Stimulated activated CD4-positive, alpha-beta T cell treated with anti-CD3 and anti-CD28 coated beads, Interleukin-12 subunit alpha, Interleukin-12 subunit beta, amount 100 ng/mL, for 24 hours (primary cell): ENCODE results near the gene MUS81.

Experiments
- DNase-seq, 2 experiments: peaks; one replicate each; pipeline ENCODE4 v3.0.0-alpha.2; 2020; ENCODE audit warnings: low read depth in 2 of 2

Gene MUS81

DNA sequence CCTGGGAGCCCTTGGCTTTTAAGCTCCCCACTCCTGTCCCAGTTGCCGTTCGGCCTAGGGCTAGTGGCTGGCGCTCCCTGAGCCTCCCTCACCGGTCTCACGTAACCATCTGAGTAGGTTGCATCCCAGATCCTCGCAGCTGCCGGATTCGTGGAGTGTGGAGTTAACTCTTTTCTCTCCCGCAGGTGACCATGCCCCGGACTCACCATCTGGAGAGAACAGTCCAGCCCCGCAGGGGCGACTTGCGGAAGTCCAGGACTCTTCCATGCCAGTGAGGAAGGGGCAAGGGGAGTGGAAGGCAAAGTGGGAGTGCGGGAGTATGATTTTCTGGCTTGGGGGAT lies 902 bp downstream of the MUS81 start:
- no peak for DNase-seq

- DNase-seq = no peak
These were observed 1.4 kb downstream of the MUS81 start for GRCh38 chr11:65861533-65862183.

GRCh38 chr11:65862191-65862735 lies 2.0 kb downstream of the MUS81 start:
- no peak for DNase-seq

DNA sequence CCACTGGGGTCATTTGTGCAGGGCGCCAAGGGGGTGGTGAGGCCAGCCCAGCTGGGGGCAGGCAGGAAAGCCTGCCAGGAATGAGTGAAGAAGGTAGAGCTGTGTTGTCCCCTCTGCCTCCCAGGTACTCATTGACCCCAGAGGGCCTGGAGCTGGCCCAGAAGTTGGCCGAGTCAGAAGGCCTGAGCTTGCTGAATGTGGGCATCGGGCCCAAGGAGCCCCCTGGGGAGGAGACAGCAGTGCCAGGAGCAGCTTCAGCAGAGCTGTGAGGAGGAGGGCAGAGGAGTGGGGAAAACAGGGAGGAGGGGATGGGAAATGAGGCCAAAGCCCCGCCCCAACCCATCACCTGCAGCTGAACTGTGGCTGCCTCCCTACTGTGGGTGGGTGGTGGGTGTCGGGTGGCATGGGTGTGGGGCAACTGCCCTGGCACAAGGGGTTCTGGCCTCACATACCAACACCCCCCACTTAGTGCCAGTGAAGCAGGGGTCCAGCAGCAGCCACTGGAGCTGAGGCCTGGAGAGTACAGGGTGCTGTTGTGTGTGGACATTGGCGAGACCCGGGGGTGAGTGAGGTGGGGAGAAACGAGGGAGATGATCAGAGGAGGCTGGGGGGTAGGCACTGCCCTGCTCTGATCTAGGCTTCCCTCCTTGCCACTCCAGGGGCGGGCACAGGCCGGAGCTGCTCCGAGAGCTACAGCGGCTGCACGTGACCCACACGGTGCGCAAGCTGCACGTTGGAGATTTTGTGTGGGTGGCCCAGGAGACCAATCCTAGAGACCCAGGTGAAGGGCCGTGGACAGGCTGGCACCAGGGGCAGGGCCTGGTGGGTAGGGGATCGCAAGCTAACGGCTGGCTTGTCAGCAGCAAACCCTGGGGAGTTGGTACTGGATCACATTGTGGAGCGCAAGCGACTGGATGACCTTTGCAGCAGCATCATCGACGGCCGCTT lies 3.0 kb downstream of the MUS81 start:
- no peak for DNase-seq

- no peak for DNase-seq
These were observed 3.9 kb downstream of the MUS81 start for GRCh38 chr11:65863889-65864705.

- DNase-seq = no peak
These were observed 4.7 kb downstream of the MUS81 start for GRCh38 chr11:65864706-65865471.

DNA sequence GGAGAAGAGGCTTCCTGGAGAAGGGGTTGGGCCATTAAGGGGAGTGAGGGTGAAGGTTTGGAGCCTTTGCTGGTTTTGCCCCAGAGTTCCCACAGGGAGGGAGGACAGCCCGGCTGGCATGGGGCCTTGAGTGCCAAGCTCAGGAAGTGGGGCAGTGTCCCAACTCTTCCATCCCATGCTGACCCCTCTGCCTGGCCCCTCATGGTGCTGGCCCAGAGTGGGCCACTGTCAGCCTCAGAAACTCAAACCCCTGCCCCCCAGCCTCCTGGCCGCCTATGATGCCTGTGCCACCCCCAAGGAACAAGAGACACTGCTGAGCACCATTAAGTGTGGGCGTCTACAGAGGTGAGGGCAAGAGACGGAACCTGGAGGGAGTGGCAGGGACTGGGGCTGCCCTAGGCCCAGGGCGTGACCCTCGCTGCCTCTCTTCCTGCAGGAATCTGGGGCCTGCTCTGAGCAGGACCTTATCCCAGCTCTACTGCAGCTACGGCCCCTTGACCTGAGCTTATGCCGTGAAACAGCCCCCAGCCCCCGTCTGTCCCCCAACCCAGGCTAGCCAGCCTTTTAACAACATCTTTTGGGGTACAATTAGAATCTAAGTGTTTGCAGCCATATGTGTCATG lies 5.4 kb downstream of the MUS81 start:
- DNase-seq = no peak

GRCh38 chr11:65866509-65867283 lies 6.5 kb downstream of the MUS81 start:
- DNase-seq = no peak

DNA sequence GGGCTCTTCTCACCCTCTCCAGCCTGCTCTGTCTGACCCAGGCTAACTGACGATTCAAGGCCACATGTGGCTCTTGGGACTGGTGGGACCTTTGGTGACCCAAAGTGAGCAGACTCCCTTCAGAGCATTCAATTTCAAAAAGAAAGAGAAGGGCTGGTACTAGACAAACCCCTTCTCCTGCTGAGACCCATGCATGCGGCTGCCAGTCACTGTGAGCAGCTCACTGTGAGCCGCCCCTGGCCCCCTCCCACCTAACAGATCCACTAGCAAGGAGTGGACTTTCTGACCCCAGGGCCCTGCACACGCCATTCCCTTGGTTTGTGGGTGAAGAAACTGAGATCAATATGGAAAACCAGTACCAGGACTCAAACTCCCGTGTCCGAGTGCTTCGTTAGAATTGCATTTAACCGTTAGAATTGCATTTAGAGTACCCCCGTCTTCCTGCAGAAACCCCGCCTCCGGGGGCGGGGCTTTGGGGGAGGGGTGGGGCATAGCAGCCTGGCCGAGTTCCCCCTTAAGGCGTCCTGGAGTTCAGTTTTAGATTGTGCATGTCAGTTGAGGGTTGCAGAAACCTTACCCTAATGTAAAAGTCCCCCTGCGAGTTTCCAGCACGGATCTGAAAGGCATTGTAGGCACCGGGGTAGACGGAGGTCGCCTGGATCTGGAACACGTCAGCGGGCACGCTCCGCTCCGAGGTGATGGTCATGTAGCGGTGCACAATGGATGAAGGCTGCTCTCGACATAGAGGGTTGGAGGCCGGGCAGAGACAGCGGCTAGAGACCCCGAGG lies 7.2 kb downstream of the MUS81 start:
- DNase-seq = no peak

GRCh38 chr11:65868076-65868667 lies 7.9 kb downstream of the MUS81 start:
- no peak for DNase-seq

- DNase-seq = no peak
These were observed 8.7 kb downstream of the MUS81 start for GRCh38 chr11:65868907-65869306.

DNA sequence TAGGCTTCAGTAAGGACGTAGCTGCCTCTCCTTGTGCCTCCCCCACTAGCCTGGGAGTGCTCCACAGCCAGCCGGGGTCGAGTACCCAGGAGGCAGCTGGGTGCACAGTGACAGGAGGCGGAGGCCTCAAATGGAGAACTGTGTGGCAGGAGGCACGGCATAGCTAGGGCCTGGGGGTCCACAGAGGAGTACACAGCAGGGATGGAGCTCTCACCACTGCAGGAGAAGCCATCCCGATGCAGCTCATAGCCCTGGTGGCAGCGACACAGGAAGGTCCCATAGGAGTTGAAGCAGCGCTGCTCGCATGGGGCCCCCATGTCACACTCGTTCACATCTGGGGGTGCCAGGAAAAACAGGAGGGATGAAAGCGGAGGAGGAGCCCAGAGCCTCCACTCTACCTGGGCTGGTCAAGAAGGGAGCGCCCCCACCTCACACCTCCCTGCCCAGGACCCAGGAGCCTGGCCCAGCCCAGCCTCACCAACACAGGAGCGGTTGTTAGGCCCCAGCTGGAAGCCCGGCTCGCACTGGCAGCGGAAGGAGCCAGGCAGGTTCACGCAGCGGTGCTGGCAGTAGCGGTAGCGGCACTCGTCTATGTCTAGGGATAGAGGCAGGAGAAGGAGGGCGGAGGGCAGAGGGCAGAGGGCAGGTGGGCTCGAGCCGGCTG lies 9.5 kb downstream of the MUS81 start:
- no peak for DNase-seq

- DNase-seq = no peak
These were observed 10.1 kb downstream of the MUS81 start for GRCh38 chr11:65870307-65870658.

DNA sequence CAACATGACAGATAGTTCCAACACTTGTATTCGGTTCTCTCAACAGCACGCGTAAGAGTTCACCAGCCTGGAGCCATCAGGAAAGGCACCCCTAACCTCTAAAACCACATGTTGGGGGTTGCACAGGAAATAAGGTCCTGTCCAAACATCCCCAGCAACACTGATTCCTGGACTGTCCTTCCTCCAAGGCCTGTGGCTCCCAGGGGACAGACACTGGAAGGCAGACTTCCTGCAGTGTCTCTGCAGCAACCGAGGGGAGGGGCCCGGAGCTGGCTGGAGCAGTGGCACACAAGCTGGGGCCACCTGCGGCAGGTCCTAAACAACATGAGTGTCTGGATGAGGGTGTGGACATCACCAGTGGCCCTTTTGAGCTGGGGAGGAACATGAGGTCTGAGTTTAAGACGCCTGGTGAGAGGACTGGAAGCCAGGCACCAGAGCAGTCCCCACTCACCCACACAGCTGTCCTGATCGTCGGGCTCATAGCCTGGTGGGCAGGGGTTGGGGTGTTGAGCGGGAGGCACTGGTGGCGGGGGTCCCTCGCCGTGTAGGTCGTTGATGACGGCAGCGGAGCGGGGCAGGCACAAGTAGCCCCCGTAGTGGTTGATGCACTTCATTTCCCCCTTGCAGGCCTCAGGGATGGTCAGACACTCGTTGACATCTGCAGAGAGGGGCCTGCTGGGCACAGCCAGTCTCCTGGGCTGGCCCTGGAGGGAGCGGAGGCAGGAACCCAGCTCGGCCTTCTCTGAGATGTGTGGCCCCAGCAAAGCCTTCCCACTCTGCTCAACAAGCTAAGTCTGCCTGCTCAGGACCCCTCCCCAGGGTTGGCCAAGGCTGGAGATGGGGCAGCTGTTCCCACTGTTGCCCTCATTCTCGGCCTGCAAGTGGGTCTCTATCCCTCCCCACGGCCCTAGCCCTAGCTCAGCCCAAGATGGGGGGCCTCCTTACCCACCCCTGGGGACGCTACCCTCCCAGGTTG lies 10.8 kb downstream of the MUS81 start:
- no peak for DNase-seq

- DNase-seq = no peak
These were observed 11.7 kb downstream of the MUS81 start for GRCh38 chr11:65871811-65872548.

DNA sequence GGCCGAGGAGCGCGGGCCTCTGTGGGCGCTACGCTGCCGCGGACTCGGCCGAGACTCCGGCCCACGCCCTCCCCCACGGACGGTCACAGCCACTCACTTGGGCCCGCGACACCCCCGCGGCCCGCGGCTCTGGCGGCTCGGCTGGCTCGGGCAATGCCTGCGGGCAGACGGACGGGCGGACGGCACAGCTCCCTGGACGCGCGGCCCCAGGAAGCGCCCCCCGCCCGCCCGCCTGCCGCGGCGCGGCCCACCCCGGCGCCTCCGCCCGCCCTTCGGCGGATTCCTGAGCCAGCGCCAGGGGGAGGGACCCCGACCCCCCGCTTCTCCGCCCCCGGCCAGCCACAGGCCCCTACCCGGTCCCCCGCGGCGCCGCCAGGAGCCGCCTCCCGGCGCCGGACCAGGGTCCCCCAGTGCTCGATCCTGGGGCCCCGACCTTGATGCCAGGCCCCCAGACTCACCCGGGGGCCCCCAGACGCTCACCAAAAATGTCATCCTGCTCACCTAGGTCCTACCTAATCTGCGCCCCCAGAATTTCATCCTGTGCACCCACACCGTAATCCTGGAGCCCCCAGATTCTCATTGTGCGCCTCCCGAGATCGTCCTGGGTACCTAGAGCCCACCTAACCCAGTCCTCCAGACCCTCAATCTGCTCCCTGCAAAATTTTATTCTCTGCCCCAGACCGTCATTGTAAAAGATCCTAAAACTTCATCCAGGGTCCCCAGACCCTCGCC lies 12.5 kb downstream of the MUS81 start, which contains the start of gene EFEMP2:
EFEMP2 (minus strand) TSS at position 215 of the 732 bp plus-strand sequence. CDS start 446 bp downstream, outside the sequence.
- no peak for DNase-seq
